B cell (primary cell): ENCODE results near the gene FOXJ1.

Source experiments
- CTCF ChIP-seq: fragments of 200-600 bp; IDR thresholded peaks from one replicate; pipeline ENCODE4 v1.8.0; 2022; ENCODE audit warnings: antibody characterized with exemption, mild to moderate bottlenecking
- EZH2 ChIP-seq: IDR thresholded peaks from 2 replicates; pipeline ENCODE4 v1.6.1; 2012; ENCODE audit warnings: borderline replicate concordance, low read depth, mild to moderate bottlenecking, moderate library complexity, low read length; ENCODE audit not compliant: insufficient read depth, poor library complexity, severe bottlenecking

DNA sequence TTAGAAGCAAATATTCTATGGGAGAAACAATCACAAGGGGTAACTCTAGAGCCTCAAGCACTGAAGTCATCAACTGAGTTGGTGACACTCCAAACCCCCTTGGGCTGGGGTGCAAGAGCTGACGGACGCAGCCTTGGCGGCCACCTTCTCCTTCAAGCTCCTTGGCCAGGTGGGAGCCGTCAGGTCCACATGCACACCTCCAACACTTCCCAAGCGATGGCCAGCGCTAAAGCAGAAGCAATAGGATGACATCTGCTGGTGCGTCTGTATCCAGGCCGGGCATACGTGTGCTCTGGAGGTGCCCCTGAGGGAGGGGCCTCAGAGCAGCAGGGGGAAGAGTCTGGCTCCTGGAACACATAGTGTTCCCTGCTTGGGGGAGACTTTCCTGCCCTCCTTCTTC, 12.2 kb upstream of the FOXJ1 start:
- TF ChIP-seq CTCF, result no peak
- no peak for TF ChIP-seq EZH2
